Measurements from ENCODE around the gene PRF1. TPM values are rescaled to one million over a fixed set of nuclear protein-coding genes. Genes with fewer than 3 reads are reported as not detected.

Gene PRF1
- total RNA-seq, 1 donor from 2014 or later = not detected

DNA sequence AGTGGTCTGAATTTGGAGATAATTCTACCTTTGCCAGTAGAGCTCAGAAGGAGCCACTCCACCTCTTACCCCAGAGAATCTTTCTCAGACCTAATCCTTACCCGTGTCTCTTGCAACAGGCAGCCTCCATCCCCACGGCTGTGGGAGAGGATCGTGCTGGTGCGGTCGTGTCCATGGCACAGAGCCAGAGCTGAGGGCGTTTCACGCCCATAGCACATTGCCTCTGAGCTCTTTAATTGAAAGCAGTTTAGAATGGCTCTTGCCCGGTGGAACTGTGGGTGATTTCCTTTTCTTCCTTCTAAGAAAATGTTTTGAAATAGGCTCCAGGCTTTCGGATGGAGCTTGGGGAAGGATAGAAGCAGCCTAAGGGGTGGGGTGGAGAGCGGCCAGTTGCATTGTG, 41.5 kb downstream of the PRF1 start:
- no peak for DNase-seq (ENCODE audit: low read depth in 2 of 2)

DNA sequence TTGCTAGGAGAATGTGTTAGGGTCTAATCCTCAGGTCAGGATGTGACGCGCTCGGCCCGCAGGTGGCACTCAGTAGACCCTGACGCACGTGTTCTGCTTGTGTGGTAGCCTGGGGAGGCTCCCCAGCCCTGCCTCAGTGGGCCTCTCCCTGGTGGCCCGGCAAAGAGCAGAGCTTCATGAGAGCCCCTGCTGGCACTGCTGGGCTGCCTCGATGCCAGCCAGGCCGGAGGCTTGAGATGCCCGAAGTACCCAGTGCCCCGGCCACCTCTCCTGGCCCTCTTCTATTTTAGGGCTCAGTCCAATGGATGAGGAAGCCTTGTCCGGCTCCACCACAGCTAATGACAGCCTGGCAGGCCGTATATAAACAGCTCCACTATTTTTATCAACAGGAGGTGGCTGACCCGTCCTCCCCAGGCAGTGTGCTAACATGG, 42.0 kb downstream of the PRF1 start:
- no peak for DNase-seq (ENCODE audit: low read depth in 2 of 2)

DNA sequence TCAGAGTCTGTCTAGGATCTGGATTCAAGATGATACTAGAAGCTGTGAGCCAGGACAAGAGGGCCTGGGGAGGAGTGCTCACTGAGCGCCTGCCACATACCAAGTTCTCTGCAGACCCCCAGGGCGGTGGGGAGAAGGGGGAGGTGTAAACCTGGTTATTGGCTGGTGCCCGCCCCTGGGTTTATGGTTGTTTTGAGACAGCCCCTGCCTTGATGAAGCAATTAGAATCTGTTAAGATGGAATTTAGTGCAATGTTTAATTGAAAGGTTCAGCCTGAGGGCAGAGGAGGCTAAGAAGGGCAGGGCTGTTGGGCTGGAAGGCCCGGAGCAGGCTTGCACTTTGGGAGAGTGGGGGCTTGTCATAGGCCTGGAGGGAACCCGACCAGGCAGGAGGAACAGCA, 42.7 kb downstream of the PRF1 start:
- DNase-seq (ENCODE audit: low read depth in 2 of 2) = no peak

- peak in 1 of 2 donors; percentile 26 for DNase-seq (ENCODE audit: low read depth in 2 of 2)
Observed at GRCh38 chr10:70558871-70559810, 43.4 kb downstream of the PRF1 start.

DNA sequence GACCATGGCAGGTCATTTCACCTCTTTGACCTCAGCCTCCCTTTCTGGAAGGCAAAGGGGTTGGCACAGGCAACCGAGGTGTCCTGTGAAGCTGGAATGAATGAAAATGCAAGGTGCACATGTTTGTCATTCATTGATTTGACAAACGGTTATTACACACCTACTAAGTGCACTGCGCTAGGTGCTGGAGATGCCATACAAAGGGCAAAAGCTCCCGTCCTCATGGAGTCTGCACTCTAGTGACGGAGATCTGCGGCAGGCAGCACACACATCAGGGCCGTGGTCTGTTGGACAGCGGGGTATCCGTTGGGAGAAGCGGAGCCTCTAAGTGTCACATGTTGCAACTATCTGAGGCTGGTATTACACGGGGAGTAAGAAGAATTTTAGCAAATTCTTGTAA, 44.2 kb downstream of the PRF1 start:
- no peak for DNase-seq (ENCODE audit: low read depth in 2 of 2)

- no peak for DNase-seq (ENCODE audit: low read depth in 2 of 2)
Observed at GRCh38 chr10:70557876-70558275, 44.7 kb downstream of the PRF1 start.

DNA sequence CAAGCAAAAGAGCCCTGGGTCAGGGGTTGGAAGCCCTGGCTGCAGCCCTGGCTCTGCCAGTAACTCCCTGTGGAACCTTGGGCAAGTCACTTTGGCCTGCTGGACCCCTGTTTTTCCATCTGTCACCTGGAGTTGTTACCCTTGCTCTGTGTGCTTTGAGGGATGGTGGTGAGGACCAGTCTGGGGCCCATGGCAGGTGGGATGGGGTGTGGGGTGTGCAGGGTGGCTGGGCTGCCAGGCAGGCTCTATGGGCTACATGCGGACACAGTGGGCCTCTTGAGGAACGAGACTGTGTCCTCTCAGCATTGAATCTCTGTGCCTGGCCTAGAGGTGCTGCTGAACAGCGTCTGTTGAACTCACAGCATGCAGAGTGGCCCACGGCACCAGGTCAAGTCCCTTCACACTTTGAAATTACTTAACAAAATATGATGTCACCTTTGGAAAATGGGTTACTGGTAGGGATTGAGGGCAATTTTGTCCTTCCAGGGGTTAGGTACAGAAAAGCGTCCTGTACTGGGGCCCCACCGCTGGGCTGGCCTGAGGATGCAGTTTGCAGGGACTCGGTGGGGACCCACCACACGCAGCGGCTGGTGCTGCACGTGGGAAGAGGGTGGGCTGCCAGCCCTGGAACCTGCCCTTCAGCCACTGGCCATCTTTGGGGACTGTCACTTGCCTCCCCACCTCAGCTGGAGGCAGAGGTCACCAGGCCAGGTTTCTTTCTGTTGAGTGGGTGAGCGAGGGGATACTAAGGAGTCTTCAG, 45.3 kb downstream of the PRF1 start:
- no peak for DNase-seq (ENCODE audit: low read depth in 2 of 2)

GRCh38 chr10:70555371-70555770, 47.2 kb downstream of the PRF1 start:
- no peak for DNase-seq (ENCODE audit: low read depth in 2 of 2)

DNA sequence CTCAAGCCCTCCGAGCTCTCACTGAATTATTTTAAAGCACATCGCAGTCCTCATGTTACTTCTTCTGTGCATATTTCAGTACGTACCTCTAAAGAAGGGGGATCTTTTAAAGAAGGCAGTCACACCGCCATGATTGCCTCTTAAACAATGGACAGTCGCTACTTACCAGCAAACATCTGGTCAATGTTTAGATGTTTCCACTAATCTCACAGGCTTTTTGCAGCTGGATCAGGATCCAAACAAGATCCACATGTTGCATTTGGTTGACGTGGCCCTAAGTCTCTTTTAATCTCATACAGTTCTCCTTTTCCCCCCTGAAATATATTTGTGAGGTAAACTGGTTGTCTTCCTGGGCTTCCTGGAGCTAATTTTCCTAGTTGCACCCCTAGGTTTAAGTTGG, 50.0 kb downstream of the PRF1 start:
- DNase-seq (ENCODE audit: low read depth in 2 of 2) = no peak

DNA sequence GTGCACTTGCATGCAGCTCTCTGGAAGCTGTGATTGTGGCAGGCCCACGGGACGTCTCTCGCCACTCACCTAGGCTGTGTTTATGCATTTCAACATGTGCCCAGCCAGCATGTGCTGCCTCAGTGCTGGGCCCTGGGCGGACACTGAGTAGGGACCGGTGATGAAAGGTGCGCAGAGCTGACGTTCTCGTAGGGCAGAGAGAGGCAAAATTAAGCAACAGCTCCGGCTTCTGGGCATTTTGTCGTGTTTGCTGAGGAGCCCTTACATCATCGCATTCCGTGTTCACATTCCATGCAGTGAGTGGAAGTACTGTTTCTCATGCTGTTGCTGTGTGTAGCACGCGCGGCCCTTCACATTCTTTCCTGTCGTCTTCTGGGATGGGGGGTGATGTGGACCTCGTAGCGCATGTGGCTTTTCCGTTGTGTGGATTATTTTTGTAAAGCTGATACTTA, 50.5 kb downstream of the PRF1 start:
- DNase-seq (ENCODE audit: low read depth in 2 of 2) = no peak

GRCh38 chr10:70551466-70551865, 51.1 kb downstream of the PRF1 start:
- DNase-seq (ENCODE audit: low read depth in 2 of 2) = no peak

DNA sequence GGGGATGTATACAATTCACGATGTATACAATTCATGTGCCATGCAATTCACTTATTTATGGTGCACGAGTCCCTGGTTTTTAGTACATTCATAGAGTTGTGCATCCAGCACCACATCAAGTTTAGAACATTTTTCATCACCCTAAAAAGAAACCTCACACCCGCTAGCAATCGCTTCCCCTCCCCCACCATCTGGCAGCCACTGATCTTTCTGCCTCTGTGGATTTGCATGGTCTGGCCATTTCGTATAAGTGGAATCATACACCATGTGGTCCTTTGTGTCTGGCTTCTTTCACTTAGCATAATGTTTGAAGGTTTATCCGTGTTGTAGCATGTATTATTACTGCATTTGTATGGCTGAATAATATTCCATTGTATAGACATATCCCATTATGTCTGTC, 52.1 kb downstream of the PRF1 start:
- no peak for DNase-seq (ENCODE audit: low read depth in 2 of 2)

GRCh38 chr10:70549962-70550458, 52.5 kb downstream of the PRF1 start:
- peak; percentile 18 to 53 for DNase-seq (ENCODE audit: low read depth in 2 of 2)

- no peak for DNase-seq (ENCODE audit: low read depth in 2 of 2)
Observed at GRCh38 chr10:70549351-70549961, 53.1 kb downstream of the PRF1 start.

Other genes with a start within 250 kb of the PRF1 start
- 3.4 and 3.5 TPM in 2 replicates for gene LRRC20, start 220.1 kb downstream of the PRF1 start, total RNA-seq
- gene EIF4EBP2, start 198.6 kb downstream of the PRF1 start, total RNA-seq = 21.8 and 27.8 TPM in 2 replicates
- not detected in 2 replicates for gene NODAL, start 161.1 kb downstream of the PRF1 start, total RNA-seq
- 177 and 179 TPM in 2 replicates for gene PALD1, start 124.0 kb downstream of the PRF1 start, total RNA-seq
- under 0.01 TPM in 1 of 2 replicates, not detected in the other for gene ADAMTS14, start 69.8 kb upstream of the PRF1 start, total RNA-seq
- gene TBATA, start 182.6 kb upstream of the PRF1 start, total RNA-seq = not detected in 2 replicates
- gene SGPL1, start 213.2 kb upstream of the PRF1 start, total RNA-seq = 9.4 and 15.9 TPM in 2 replicates

All from dermis microvascular lymphatic vessel endothelial cell (primary cell).